Parathyroid adenoma (tissue), 2 donors: ENCODE measurements around the gene ITPKB.

Experiments
- H2AFZ ChIP-seq: fragments of 300-600 bp; sonication (generic); one replicate; pipeline ENCODE4 v1.7.0; 2017; ENCODE audit warnings: antibody characterized with exemption, mild to moderate bottlenecking
- H3K27ac ChIP-seq: fragments of 300-600 bp; sonication (generic); one replicate; pipeline ENCODE4 v1.7.0; 2017
- H3K27me3 ChIP-seq: fragments of 300-600 bp; sonication (generic); one replicate; pipeline ENCODE4 v1.7.0; 2017; ENCODE audit warnings: low read length; ENCODE audit not compliant: control insufficient read depth, insufficient read depth
- H3K36me3 ChIP-seq: fragments of 300-600 bp; sonication (generic); one replicate; pipeline ENCODE4 v1.7.0; 2017; ENCODE audit warnings: low read length; ENCODE audit not compliant: control insufficient read depth, insufficient read depth
- H3K4me1 ChIP-seq: fragments of 300-600 bp; sonication (generic); one replicate; pipeline ENCODE4 v1.7.0; 2017; ENCODE audit warnings: control low read depth
- H3K4me2 ChIP-seq: fragments of 300-600 bp; sonication (generic); one replicate; pipeline ENCODE4 v1.7.0; 2017; ENCODE audit warnings: low read length
- H3K4me3 ChIP-seq: fragments of 300-600 bp; sonication (generic); one replicate; pipeline ENCODE4 v1.7.0; 2017; ENCODE audit warnings: low read depth, low read length
- H3K79me2 ChIP-seq: fragments of 300-600 bp; sonication (generic); one replicate; pipeline ENCODE4 v1.7.0; 2017; ENCODE audit warnings: control low read depth
- H3K9ac ChIP-seq: fragments of 300-600 bp; sonication (generic); one replicate; pipeline ENCODE4 v1.7.0; 2017; ENCODE audit warnings: mild to moderate bottlenecking
- H3K9me3 ChIP-seq: fragments of 300-600 bp; sonication (generic); one replicate; pipeline ENCODE4 v1.7.0; 2017; ENCODE audit warnings: low read length; ENCODE audit not compliant: control insufficient read depth
- TF ChIP-seq, protein P1 (sequence below): fragments of 300-600 bp; sonication (generic); IDR thresholded peaks from one replicate; pipeline ENCODE4 v1.7.0; 2017; ENCODE audit warnings: antibody characterized with exemption, mild to moderate bottlenecking
- donor health status: primary hyperparathyroidism.

The ITPKB gene

DNA sequence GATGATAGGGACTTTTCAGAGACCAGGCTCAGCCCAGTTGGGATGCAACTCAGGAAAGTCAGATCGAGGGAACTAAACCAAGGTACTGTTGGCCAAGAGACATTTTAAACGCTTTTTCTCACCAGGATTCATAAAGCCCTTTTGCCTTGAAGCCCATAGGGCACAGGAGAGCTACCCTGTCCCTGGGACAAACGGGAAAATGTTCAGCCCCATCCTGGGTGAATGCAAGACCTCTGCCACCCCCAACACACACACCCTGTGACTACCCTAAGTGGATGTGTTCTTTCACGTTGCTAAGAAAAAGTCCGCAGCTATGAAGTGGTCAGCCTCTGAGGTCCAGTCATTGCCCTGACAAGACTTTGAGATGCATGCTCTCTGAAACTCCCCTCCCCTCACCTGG is 58.4 kb downstream of the ITPKB start:
- peak overlapping the region; percentile 12 for H3K4me3 ChIP-seq

DNA sequence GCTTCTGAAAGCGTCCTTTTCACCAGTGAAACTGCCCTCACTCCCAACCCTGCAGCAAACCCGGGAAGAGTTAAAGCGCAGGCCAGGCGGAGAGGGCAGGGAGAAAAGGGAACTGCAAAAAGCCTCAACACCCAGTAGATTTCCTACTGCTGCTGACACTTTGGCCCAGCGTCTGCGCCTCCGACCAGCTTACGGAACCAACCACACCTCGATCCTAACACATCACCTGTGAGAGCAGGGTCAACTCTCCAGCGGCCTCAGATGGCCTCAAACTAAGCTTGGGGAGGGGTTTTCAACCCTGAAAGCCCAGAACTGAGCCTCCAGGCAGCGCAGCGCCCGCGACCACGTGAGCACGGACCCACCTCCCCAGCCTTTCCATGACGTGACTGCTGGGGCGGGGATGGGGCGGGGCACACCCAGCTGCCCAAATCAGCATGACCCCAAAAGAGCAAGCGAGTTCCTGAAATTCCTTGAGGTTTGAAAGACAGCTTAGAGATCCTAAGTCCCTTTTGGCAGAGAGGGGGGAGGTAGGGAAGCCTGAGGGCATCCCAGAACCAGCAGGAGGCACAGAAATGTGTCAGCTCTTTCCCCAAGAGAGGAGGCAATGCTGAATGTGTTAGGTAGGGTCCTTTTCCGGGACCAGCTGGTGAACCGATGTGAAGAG is 59.1 kb downstream of the ITPKB start:
- Histone ChIP-seq H3K27me3 (no peaks in the 10 kb centered on the region), H3K27ac (peak overlapping the region; percentile 52), H2AFZ (peak overlapping the region; percentile 52), H3K4me3 (peak overlapping the region; percentile 12), H3K4me1 (peaks cover 2% of the 10 kb centered on the region), H3K79me2 (no peaks in the 10 kb centered on the region), H3K36me3 (no peaks in the 10 kb centered on the region), H3K4me2 (peak overlapping the region; percentile 57), H3K9me3 (no peaks in the 10 kb centered on the region), H3K9ac (no peak overlapping the region)
- TF ChIP-seq, protein P1, sequence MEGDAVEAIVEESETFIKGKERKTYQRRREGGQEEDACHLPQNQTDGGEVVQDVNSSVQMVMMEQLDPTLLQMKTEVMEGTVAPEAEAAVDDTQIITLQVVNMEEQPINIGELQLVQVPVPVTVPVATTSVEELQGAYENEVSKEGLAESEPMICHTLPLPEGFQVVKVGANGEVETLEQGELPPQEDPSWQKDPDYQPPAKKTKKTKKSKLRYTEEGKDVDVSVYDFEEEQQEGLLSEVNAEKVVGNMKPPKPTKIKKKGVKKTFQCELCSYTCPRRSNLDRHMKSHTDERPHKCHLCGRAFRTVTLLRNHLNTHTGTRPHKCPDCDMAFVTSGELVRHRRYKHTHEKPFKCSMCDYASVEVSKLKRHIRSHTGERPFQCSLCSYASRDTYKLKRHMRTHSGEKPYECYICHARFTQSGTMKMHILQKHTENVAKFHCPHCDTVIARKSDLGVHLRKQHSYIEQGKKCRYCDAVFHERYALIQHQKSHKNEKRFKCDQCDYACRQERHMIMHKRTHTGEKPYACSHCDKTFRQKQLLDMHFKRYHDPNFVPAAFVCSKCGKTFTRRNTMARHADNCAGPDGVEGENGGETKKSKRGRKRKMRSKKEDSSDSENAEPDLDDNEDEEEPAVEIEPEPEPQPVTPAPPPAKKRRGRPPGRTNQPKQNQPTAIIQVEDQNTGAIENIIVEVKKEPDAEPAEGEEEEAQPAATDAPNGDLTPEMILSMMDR: no peak

More for the DNA sequence above, 58.4 kb downstream of the ITPKB start:
- Histone ChIP-seq H2AFZ (no peak overlapping the region), H3K27me3 (no peaks in the 10 kb centered on the region), H3K4me2 (peak overlapping the region; percentile 57), H3K4me1 (peaks cover 2% of the 10 kb centered on the region), H3K9ac (no peak overlapping the region), H3K36me3 (no peaks in the 10 kb centered on the region), H3K27ac (peak overlapping the region; percentile 52), H3K79me2 (no peaks in the 10 kb centered on the region), H3K9me3 (no peaks in the 10 kb centered on the region)
- TF ChIP-seq, protein P1: no peak

DNA sequence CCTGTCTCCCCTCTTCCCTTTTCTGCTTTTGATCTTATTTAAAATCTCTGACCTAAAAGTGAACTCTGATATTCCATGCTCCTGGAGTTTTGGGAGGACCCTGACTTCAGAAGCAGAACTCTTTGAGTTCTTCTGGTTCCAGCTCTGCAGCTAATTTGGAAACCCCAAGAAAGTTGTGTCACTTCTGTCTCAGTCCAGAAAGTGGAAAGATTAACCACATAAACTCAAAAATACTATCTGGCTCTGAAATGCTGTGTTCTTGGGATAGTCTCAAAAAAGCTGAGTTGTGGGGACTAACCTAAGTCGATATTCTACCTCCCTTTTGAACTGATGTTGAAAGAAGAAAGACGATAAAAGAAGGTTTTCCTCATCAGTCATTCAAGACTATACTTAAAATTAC is 59.8 kb downstream of the ITPKB start:
- no peak overlapping the region for H3K4me3 ChIP-seq
- no peaks in the 10 kb centered on the region for H3K36me3 ChIP-seq
- H3K9ac ChIP-seq: no peak overlapping the region
- H2AFZ ChIP-seq: no peak overlapping the region
- H3K4me1 ChIP-seq: peaks cover 2% of the 10 kb centered on the region
- H3K4me2 ChIP-seq: no peak overlapping the region
- no peaks in the 10 kb centered on the region for H3K27me3 ChIP-seq
- H3K27ac ChIP-seq: peak overlapping the region; percentile 52
- TF ChIP-seq, protein P1: no peak
- H3K9me3 ChIP-seq: no peaks in the 10 kb centered on the region
- H3K79me2 ChIP-seq: no peaks in the 10 kb centered on the region

DNA sequence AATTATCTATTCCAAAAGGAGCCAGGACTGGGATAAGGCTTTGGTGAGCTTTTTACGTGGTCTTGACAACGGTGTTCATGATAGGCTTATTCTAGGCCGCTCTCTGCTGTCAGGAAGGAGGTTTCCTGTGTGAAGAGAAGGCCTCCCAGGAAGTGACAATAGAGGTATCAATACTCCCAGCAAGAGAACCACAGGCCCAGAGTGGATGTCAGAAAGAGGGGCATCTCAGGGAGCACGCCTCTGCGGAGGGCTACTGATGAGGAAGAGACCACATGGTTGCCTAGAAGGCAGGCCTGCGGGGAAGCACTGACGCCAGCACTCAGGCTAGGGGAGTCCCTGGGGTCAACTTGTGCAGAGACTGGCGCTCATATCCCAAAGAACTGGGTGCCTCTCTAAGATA is 60.4 kb downstream of the ITPKB start:
- Histone ChIP-seq H3K9ac (no peak overlapping the region), H3K9me3 (no peaks in the 10 kb centered on the region), H2AFZ (no peak overlapping the region), H3K4me3 (no peak overlapping the region), H3K27me3 (no peaks in the 10 kb centered on the region), H3K79me2 (no peaks in the 10 kb centered on the region), H3K27ac (no peak overlapping the region), H3K4me2 (no peak overlapping the region), H3K4me1 (peaks cover 2% of the 10 kb centered on the region), H3K36me3 (no peaks in the 10 kb centered on the region)
- TF ChIP-seq, protein P1: no peak

DNA sequence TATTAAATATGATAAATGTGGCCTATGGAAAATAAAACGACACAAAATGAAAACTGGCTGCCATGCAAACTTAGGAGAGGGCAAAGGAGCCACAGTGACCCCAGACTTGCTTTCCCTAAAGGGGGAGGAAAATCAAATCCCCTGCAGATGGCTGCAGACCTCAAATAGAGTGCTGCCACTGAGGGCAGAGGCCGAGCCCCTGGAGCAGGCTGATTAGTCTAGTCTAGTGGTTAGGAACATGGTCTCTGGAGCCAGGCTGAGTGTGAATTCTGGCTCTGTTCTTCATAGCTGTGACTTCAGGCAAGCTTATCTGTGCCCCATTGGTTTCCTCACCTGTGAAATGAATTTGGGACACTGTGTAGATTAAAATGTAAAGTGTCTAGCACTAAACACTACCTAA is 60.8 kb downstream of the ITPKB start:
- Histone ChIP-seq H3K9me3 (no peaks in the 10 kb centered on the region), H3K27ac (no peak overlapping the region), H3K4me1 (peaks cover 2% of the 10 kb centered on the region)

More for the DNA sequence above, 60.8 kb downstream of the ITPKB start:
- Histone ChIP-seq H3K79me2 (no peaks in the 10 kb centered on the region), H3K36me3 (no peaks in the 10 kb centered on the region), H2AFZ (no peak overlapping the region), H3K4me3 (no peak overlapping the region), H3K4me2 (no peak overlapping the region), H3K9ac (no peak overlapping the region), H3K27me3 (no peaks in the 10 kb centered on the region)
- TF ChIP-seq, protein P1: no peak
